ENCODE results near the gene PRLR.

The PRLR gene

GRCh38 chr5:35209862-35210261 lies 20.4 kb downstream of the PRLR start:
- H3K36me3 ChIP-seq (ENCODE audit: control insufficient read depth, low read length) = no peaks in the 10 kb centered on the region
- H3K4me1 ChIP-seq (ENCODE audit: control insufficient read depth, low read length) = no peaks in the 10 kb centered on the region
- H3F3A ChIP-seq (ENCODE audit: control insufficient read depth, insufficient read depth) = no peaks in the 10 kb centered on the region
- TF ChIP-seq CTCF (IDR thresholded peaks at IDR 0.05; ENCODE audit: low read depth, low read length, poor library complexity, severe bottlenecking) (no peak), EZH2phosphoT487 (IDR thresholded peaks at IDR 0.05; ENCODE audit: borderline replicate concordance, low read length) (no peak)
- H3K79me2 ChIP-seq (ENCODE audit: control insufficient read depth, low read length) = no peaks in the 10 kb centered on the region
- H3K27me3 ChIP-seq (ENCODE audit: control insufficient read depth, low read length) = no peaks in the 10 kb centered on the region
- H3K4me3 ChIP-seq (ENCODE audit: low read length) = no peak overlapping the region
- H3K9me3 ChIP-seq (ENCODE audit: control insufficient read depth, insufficient read depth, low read length) = no peaks in the 10 kb centered on the region
- no peaks in the 10 kb centered on the region; the same call in 1 of the 2 replicates for H3K9me2 ChIP-seq (replicated peaks; ENCODE audit: control insufficient read depth, low read length)
- H3K4me2 ChIP-seq (ENCODE audit: low read length) = no peak overlapping the region
- no peaks in the 10 kb centered on the region for H4K20me1 ChIP-seq (ENCODE audit: control insufficient read depth, insufficient read depth, low read depth, low read length)
- no peak overlapping the region for H3K27ac ChIP-seq (ENCODE audit: low read depth, low read length)

- no peaks in the 10 kb centered on the region for H4K20me1 ChIP-seq (ENCODE audit: control insufficient read depth, insufficient read depth, low read depth, low read length)
- H3K79me2 ChIP-seq (ENCODE audit: control insufficient read depth, low read length) = no peaks in the 10 kb centered on the region
- no peak overlapping the region for H3K4me2 ChIP-seq (ENCODE audit: low read length)
- no peaks in the 10 kb centered on the region for H3K9me3 ChIP-seq (ENCODE audit: control insufficient read depth, insufficient read depth, low read length)
- H3K4me1 ChIP-seq (ENCODE audit: control insufficient read depth, low read length) = no peaks in the 10 kb centered on the region
- H3K36me3 ChIP-seq (ENCODE audit: control insufficient read depth, low read length) = no peaks in the 10 kb centered on the region
- H3K4me3 ChIP-seq (ENCODE audit: low read length) = no peak overlapping the region
- H3K9me2 ChIP-seq (replicated peaks; ENCODE audit: control insufficient read depth, low read length) = no peaks in the 10 kb centered on the region; the same call in 1 of the 2 replicates
- TF ChIP-seq EZH2phosphoT487 (IDR thresholded peaks at IDR 0.05; ENCODE audit: borderline replicate concordance, low read length) = no peak
- no peak for TF ChIP-seq CTCF (IDR thresholded peaks at IDR 0.05; ENCODE audit: low read depth, low read length, poor library complexity, severe bottlenecking)
- H3K27ac ChIP-seq (ENCODE audit: low read depth, low read length) = no peak overlapping the region
- no peaks in the 10 kb centered on the region; the same call in 1 of the 2 replicates for H3K27me3 ChIP-seq (ENCODE audit: control insufficient read depth, low read length)
- no peaks in the 10 kb centered on the region for H3F3A ChIP-seq (ENCODE audit: control insufficient read depth, insufficient read depth)
These were observed 24.7 kb downstream of the PRLR start for GRCh38 chr5:35205606-35206005.

GRCh38 chr5:35205186-35205585 lies 25.1 kb downstream of the PRLR start:
- Histone ChIP-seq H3K4me1 (ENCODE audit: control insufficient read depth, low read length) (no peaks in the 10 kb centered on the region), H3K4me2 (ENCODE audit: low read length) (no peak overlapping the region), H3K9me2 (replicated peaks; ENCODE audit: control insufficient read depth, low read length) (no peaks in the 10 kb centered on the region; the same call in 1 of the 2 replicates), H4K20me1 (ENCODE audit: control insufficient read depth, insufficient read depth, low read depth, low read length) (no peaks in the 10 kb centered on the region), H3K9me3 (ENCODE audit: control insufficient read depth, insufficient read depth, low read length) (no peaks in the 10 kb centered on the region), H3K27ac (ENCODE audit: low read depth, low read length) (no peak overlapping the region), H3K36me3 (ENCODE audit: control insufficient read depth, low read length) (no peaks in the 10 kb centered on the region), H3F3A (ENCODE audit: control insufficient read depth, insufficient read depth) (no peaks in the 10 kb centered on the region), H3K4me3 (ENCODE audit: low read length) (no peak overlapping the region), H3K79me2 (ENCODE audit: control insufficient read depth, low read length) (no peaks in the 10 kb centered on the region), H3K27me3 (ENCODE audit: control insufficient read depth, low read length) (no peaks in the 10 kb centered on the region; the same call in 1 of the 2 replicates)
- no peak for TF ChIP-seq EZH2phosphoT487 (IDR thresholded peaks at IDR 0.05; ENCODE audit: borderline replicate concordance, low read length)
- no peak for TF ChIP-seq CTCF (IDR thresholded peaks at IDR 0.05; ENCODE audit: low read depth, low read length, poor library complexity, severe bottlenecking)

All from DOHH2 (cell line).